NCI-H1436 (cell line): ENCODE measurements around the gene ZMYM3.

Experiments
- DNase-seq: peaks from one replicate; lab custom pipeline; 2025; lab: John Stamatoyannopoulos, UW

Gene ZMYM3

DNA sequence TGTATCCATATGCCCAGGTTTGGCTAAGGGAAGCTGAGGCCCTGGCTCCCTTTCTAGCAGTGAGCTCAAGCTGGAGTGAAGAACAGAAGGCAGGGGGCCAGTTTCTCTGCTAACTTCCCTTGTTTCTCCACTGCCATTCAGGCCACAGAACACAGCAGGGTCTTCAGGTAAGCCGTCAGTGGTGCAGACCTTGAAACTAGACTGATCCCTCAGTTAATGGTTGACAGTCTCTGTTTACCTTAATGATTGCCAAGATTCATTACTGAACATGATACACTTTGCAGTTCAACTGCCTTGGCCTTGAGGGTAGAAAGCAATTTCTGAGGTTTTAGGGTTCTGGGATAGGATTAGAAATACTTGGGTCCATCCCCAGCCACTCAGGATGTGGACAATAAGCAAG is 39.8 kb downstream of the ZMYM3 start:
- no peak for DNase-seq

DNA sequence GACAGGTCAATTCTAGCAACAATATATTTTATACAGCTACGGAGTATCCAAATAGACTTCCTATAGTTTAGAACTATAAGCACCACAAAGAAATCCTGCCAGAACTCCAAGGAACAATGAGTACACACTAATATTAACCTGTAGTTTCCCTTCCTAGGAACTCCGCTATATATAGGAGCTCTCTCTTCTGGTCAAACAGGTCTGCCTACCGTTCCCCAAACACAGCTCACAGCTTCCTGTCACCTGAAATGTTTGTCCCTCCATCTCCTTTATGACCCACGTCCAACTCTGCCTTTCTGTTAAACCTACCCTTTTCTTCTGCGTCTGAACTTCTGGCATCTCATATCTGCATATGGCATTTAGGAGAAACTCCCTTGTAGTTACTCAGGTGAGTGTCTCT is 41.4 kb downstream of the ZMYM3 start:
- DNase-seq: no peak

DNA sequence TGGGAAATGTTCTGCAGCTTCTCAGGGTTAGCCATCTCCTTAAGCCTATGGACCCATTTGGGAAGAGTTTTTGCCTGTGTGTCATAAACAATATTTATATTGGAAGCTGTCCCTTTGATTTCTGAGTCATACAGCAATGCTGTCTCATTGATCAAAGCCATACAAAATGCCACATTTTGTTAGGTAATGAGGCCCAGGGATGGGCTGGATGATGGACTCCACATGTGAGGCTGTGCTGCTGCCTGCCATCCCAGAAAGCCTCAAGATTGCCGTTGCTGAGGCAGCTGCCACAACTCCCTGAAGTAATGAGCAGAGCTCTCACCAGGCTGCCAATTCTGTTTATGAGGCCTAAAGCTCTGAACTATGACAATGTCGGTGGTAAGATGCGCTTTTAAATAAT is 43.1 kb downstream of the ZMYM3 start:
- no peak for DNase-seq

DNA sequence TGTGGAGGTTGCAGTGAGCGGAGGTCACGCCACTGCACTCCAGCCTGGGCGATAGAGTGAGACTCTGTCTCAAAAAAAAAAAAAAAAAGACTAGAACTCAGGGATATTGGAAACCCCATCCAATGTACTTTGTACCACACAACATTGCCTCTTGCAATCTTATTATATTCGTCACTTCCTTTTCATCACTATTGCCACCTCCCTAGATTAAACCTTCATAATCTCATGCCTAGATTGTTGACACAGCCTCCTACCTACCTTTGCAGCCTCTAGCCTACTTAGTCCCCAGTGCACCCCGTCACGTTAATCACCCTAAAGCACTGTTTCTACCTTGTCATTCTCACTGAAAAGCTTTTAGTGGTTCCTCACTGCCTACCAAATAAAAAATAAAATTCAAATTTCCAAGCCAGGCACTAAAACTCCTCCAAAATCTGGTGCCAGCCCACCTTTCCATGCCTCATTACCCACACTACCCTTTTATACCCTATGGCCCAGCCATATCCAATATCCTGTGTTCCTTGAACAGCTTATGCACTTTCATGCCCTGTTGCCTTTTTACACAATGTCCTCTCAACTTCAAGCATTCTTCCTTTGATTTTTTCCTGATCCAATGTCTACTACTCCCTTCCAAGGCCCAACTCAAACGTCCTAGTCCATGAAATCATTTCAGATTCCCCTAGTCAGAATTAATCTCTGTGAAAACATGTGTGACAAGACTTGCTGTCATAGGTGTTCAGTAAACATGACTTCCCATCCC is 54.5 kb downstream of the ZMYM3 start:
- DNase-seq: no peak

DNA sequence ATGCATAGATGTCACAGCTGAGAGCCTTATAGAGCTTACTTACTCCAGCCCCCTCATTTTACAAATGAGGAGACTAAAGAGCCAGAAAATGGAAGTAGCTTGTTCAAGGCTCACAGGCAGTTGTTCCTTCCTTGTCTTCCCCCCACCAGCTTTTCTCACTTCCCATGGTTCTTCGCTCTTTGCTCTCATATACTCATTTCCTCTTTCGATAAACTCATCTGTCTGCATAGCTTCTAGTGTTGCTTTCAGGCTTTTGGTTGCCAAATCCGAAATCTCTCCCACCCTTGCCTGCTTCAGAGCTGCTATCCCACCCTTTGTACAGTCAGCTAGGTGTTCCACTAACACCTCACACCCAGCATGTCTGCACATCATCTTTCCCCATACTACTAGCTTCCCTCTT is 55.9 kb downstream of the ZMYM3 start:
- DNase-seq: no peak

DNA sequence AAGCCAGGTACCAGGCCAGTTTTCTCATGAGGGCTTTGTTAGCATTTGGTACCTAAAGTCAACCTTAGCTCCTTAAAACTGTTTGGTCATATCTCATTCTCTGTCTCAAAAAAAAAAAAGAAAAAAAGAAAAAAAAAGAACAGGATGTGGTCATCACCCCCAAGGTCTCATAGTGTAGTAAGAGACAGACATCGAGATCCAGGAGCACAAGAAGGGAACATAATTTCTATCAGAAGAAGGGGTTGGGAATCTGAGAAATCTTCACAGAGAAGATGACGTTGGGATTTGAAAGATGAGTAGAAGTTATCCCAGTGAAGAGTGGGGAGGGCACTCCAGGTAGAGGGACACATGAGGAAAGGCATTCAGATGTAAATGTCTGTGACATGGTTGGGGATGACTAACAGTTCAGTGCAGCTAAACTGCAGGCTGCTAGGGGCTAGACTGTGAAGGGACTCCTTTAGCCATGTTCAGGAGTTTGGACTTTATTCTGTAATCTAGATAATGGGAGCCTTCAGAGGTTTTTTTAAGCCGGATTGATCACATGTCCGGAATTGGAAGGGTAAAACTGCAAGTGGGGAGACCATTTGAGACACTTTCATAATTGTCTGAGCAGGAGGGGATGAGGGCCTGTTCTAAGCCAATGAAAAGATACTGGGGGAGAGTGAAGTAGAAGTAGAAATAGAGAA is 57.8 kb downstream of the ZMYM3 start:
- DNase-seq: no peak

DNA sequence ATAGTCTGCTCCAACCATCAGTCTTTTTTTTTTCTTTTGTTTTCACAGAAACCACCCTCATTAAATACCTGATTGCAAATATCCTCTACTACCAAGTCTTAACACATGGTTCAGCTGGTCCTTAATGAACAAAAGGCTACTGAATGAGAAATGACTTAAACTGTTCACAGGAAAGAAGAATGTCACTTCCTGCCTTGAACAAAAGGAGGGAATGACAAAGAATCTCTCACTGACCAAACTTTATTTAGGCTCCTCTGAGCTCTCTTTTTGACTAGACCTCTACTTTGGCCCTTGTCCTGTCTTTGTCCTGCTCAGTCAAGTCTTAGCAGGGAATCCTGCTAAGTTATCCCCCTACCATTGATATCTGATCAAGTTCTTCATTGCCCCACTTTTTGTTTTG is 62.7 kb downstream of the ZMYM3 start:
- no peak for DNase-seq
